ENCODE measurements around the gene COPS8. TPM values are rescaled to one million over a fixed set of nuclear protein-coding genes. Genes with fewer than 3 reads are reported as not detected.

Gene COPS8
- total and polyA plus RNA-seq, 2 of the 8 experiments (the other 6 are each of a cell fraction or from before 2014, with no cell fraction given), result 59.3 to 67.5 TPM

GRCh38 chr2:237102428-237102827 lies 16.7 kb downstream of the COPS8 start:
- H3K27me3 ChIP-seq (replicated peaks in 1 of 4; ENCODE audit: control insufficient read depth in 3 of 4, extremely low read depth in 1 of 4, insufficient read depth in 3 of 4, low read length in 3 of 4), result no peaks in the 10 kb centered on the region
- 91% methylated on average over 3 of the region's 3 CpGs; no CpG with 5 or more reads in 1 of the 2 experiments for WGBS, 2 experiments (ENCODE audit: extremely low coverage in 1 of 2, insufficient coverage in 1 of 2, insufficient read length in 1 of 2, insufficient replicate concordance in 2 of 2, low coverage in 1 of 2, low lambda C conversion rate in 2 of 2, missing lambda C conversion rate in 1 of 2)
- H3K4me3 ChIP-seq (ENCODE audit: extremely low read depth in 1 of 4, insufficient read depth in 2 of 4, low read depth in 3 of 4, low read length in 4 of 4), result no peak overlapping the region
- H4K5ac ChIP-seq (ENCODE audit: insufficient read length, low read depth, low read length), result no peak overlapping the region
- H3K79me2 ChIP-seq (ENCODE audit: control insufficient read depth in 1 of 2, insufficient read depth in 2 of 2, low read length in 2 of 2), result no peaks in the 10 kb centered on the region; a peak in 1 of 4 replicates
- H2AFZ ChIP-seq (ENCODE audit: low read length), result no peak overlapping the region
- peaks cover 7 to 24% (median 15%) of the 10 kb centered on the region in 4 experiments; a peak in 7 of 8 replicates for H3K36me3 ChIP-seq (ENCODE audit: control insufficient read depth in 2 of 4, insufficient read depth in 4 of 4, low read length in 3 of 4)
- no peaks in the 10 kb centered on the region; a peak in 1 of 7 replicates for H3K4me1 ChIP-seq (replicated peaks in 1 of 4; ENCODE audit: control insufficient read depth in 3 of 4, insufficient read depth in 4 of 4, low read length in 3 of 4)
- H3K18ac ChIP-seq (ENCODE audit: extremely low read depth, low read length), result no peak overlapping the region
- H3K14ac ChIP-seq (ENCODE audit: insufficient read length), result no peak overlapping the region
- no peak overlapping the region for H2BK120ac ChIP-seq (replicated peaks; ENCODE audit: low read depth, low read length)
- no peak overlapping the region for H3K56ac ChIP-seq (replicated peaks; ENCODE audit: insufficient read length, low read depth, low read length)
- H4K91ac ChIP-seq (replicated peaks; ENCODE audit: insufficient read length, low read length), result no peak overlapping the region
- H3K9ac ChIP-seq (replicated peaks in 1 of 4; ENCODE audit: extremely low read depth in 1 of 4, low read depth in 3 of 4, low read length in 3 of 4), result no peak overlapping the region
- no peak overlapping the region for H2BK15ac ChIP-seq (ENCODE audit: low read length)
- H3K4me2 ChIP-seq (ENCODE audit: insufficient read depth in 1 of 2, low read depth in 2 of 2, low read length in 2 of 2), result no peak overlapping the region
- H2AK5ac ChIP-seq (ENCODE audit: low read depth, low read length), result no peak overlapping the region
- no peak for FAIRE-seq
- no peak overlapping the region for H3K23ac ChIP-seq (ENCODE audit: insufficient read length)
- no peak overlapping the region for H3K27ac ChIP-seq (ENCODE audit: low read depth, low read length)
- ChIA-PET CTCF (ENCODE audit: partially characterized antibody) (no interaction called here), POLR2A (ENCODE audit: partially characterized antibody) (interaction anchor here (1.7 to 1.9 kb wide), 2 partner anchors 13 to 17 kb away, joined by 6 to 7 read pairs; partner anchors contain the start of gene COPS8)
- no peaks in the 10 kb centered on the region for H3K9me3 ChIP-seq (ENCODE audit: insufficient read depth in 2 of 2, low read depth in 1 of 2, low read length in 1 of 2)
- no peak overlapping the region for H2BK20ac ChIP-seq (ENCODE audit: low read length)
- H2BK5ac ChIP-seq (ENCODE audit: low read depth, low read length), result no peak overlapping the region
- DNase-seq (ENCODE audit: low read depth in 1 of 2, low spot score in 2 of 2), result no peak
- H4K8ac ChIP-seq (ENCODE audit: extremely low read depth, insufficient read depth, low read length), result no peak overlapping the region
- no peak overlapping the region for H2BK12ac ChIP-seq (ENCODE audit: low read depth, low read length)
- no peak overlapping the region for H3K4ac ChIP-seq (replicated peaks; ENCODE audit: insufficient read length, low read depth, low read length)
- H4K20me1 ChIP-seq (replicated peaks in 1 of 2; ENCODE audit: control insufficient read depth in 1 of 2, insufficient read depth in 2 of 2, low read length in 2 of 2), result no peaks in the 10 kb centered on the region
- no peaks in the 10 kb centered on the region for H3K23me2 ChIP-seq (ENCODE audit: low read depth, low read length)
- no peaks in the 10 kb centered on the region for H3K79me1 ChIP-seq (ENCODE audit: low read depth, low read length)
- TF ChIP-seq CTCF (IDR thresholded peaks at IDR 0.05; ENCODE audit: control extremely low read depth in 1 of 3, insufficient read depth in 1 of 3, low read depth in 1 of 3, low read length in 3 of 3), result no peak
- TF ChIP-seq GTF2F1 (IDR thresholded peaks at IDR 0.05; ENCODE audit: borderline replicate concordance, low read depth, low read length), result no peak
- no peak for TF ChIP-seq KDM4A (IDR thresholded peaks at IDR 0.05; ENCODE audit: low read depth, low read length, severe bottlenecking)
- no peak for TF ChIP-seq EGR1 (IDR thresholded peaks at IDR 0.05; ENCODE audit: borderline replicate concordance, low read depth, low read length)
- TF ChIP-seq CHD1 (IDR thresholded peaks at IDR 0.05; ENCODE audit: low read depth, low read length), result no peak
- TF ChIP-seq SAP30 (IDR thresholded peaks at IDR 0.05; ENCODE audit: insufficient read depth, insufficient replicate concordance, low read length), result no peak
- TF ChIP-seq BACH1 (IDR thresholded peaks at IDR 0.05; ENCODE audit: low read length), result no peak
- TF ChIP-seq NRF1 (IDR thresholded peaks at IDR 0.05; ENCODE audit: low read depth, low read length), result no peak
- TF ChIP-seq YY1 (IDR thresholded peaks at IDR 0.05; ENCODE audit: low read depth, low read length), result no peak
- no peak for TF ChIP-seq GABPA (IDR thresholded peaks at IDR 0.05; ENCODE audit: borderline replicate concordance, insufficient read depth, low read length)
- no peak for TF ChIP-seq RNF2 (IDR thresholded peaks at IDR 0.05; ENCODE audit: borderline replicate concordance, low read depth, low read length, missing control alignments, poor library complexity, severe bottlenecking)

All from H1 (cell line).